Vagina (tissue), 2 donors: ENCODE measurements around the gene HOXC10.

Source experiments
- POLR2A ChIP-seq, 2 donors: fragments of 450-650 bp; IDR thresholded peaks; one replicate each; pipeline ENCODE4 v1.6.1; 2017; ENCODE audit warnings: antibody characterized with exemption in 2 of 2, mild to moderate bottlenecking in 2 of 2, moderate library complexity in 2 of 2
- POLR2AphosphoS5 ChIP-seq, 2 donors: sonication (generic); formaldehyde crosslinking; IDR thresholded peaks; one replicate each; pipeline ENCODE4 v1.9.0; 2017; ENCODE audit warnings: antibody characterized with exemption in 2 of 2, mild to moderate bottlenecking in 2 of 2, low read depth in 1 of 2; ENCODE audit not compliant: insufficient read depth in 1 of 2
- TF ChIP-seq, protein P1 (sequence below), 3 experiments: fragments of 450-650 bp in 2 of 3; fragments of 200-600 bp in 1 of 3; sonication (generic) in 1 of 3; IDR thresholded peaks; one replicate each; pipeline ENCODE4 v1.5.1; 2017 to 2019; ENCODE audit warnings: antibody characterized with exemption in 3 of 3, mild to moderate bottlenecking in 2 of 3, moderate library complexity in 2 of 3

DNA sequence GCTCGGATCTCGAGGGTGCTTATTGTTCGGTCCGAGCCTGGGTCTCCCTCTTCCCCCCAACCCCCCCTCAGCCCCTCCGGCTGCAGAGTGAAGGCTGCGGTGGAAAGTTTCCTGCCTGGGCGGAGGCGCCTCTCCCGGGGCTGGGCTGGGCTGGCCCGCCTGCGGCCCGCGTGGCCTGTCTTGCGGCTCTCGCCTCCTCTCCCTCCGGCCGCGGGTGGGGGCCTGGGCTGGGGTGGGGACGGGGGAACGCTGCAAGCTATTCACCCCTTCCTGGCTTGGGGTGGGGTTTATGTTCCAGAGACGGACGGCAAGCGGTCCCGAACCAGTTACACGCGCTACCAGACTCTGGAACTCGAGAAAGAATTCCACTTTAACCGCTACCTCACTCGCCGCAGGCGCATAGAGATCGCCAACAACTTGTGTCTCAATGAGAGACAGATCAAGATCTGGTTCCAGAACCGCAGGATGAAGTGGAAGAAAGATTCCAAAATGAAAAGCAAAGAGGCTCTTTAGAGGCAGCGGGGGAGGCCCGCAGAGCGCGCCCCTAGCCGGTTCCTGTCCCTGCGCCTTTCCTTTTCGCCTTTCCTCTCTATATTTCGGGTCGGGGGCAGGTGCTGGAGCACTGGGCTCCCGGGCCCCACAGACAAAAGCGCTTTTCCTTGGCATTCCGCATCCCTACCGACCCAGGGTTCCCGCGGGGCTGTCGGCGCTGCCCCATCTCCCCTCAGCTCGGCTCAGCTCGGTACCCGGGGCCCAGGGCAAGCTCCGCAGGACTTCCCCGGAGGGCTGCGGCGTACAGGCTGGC lies 49.2 kb downstream of the HOXC10 start:
- TF ChIP-seq, protein P1, sequence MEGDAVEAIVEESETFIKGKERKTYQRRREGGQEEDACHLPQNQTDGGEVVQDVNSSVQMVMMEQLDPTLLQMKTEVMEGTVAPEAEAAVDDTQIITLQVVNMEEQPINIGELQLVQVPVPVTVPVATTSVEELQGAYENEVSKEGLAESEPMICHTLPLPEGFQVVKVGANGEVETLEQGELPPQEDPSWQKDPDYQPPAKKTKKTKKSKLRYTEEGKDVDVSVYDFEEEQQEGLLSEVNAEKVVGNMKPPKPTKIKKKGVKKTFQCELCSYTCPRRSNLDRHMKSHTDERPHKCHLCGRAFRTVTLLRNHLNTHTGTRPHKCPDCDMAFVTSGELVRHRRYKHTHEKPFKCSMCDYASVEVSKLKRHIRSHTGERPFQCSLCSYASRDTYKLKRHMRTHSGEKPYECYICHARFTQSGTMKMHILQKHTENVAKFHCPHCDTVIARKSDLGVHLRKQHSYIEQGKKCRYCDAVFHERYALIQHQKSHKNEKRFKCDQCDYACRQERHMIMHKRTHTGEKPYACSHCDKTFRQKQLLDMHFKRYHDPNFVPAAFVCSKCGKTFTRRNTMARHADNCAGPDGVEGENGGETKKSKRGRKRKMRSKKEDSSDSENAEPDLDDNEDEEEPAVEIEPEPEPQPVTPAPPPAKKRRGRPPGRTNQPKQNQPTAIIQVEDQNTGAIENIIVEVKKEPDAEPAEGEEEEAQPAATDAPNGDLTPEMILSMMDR (IDR thresholded peaks at IDR 0.05) = no peak
- TF ChIP-seq POLR2AphosphoS5 (IDR thresholded peaks at IDR 0.05; ENCODE audit: insufficient read depth in 1 of 2, low read depth in 1 of 2) (no peak), POLR2A (IDR thresholded peaks at IDR 0.05) (no peak)
